IPS-NIHi11 (cell line): ENCODE results near the gene SKOR2.
"Not testable (repeated sequence)": the region's sequence is repeated elsewhere in the genome, so short reads cannot be mapped to it uniquely, and the experiment has no call there.

ENCODE experiments used
- DNase-seq: peaks from one replicate; pipeline ENCODE4 v3.0.0; 2012; ENCODE audit warnings: mixed read lengths, low spot score

Gene SKOR2

GRCh38 chr18:47203626-47204464 is 47.6 kb downstream of the SKOR2 start:
- DNase-seq: no peak

GRCh38 chr18:47195961-47196360 is 55.5 kb downstream of the SKOR2 start:
- not testable (repeated sequence) for DNase-seq

- no peak for DNase-seq
These were observed 59.5 kb downstream of the SKOR2 start for GRCh38 chr18:47191961-47192360.

DNA sequence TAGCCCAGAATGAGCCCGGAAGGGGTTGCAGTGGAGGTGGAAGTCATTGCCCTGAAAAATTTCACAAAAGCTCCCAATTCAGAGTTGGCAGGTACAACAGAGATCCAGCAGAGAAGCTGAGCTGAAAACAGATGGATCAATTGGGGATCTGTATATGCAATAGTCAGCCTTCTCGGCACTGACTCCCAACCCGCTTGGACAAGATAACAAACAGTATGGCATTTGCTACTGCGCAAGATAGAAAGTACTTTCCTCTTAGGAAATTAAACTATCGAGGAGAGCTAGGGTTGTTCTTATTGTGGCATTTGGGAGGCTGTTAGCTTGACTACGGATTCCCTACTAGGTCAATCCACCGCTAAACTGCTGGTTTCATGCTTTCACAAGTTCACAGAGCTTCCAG is 63.7 kb downstream of the SKOR2 start:
- DNase-seq: no peak

DNA sequence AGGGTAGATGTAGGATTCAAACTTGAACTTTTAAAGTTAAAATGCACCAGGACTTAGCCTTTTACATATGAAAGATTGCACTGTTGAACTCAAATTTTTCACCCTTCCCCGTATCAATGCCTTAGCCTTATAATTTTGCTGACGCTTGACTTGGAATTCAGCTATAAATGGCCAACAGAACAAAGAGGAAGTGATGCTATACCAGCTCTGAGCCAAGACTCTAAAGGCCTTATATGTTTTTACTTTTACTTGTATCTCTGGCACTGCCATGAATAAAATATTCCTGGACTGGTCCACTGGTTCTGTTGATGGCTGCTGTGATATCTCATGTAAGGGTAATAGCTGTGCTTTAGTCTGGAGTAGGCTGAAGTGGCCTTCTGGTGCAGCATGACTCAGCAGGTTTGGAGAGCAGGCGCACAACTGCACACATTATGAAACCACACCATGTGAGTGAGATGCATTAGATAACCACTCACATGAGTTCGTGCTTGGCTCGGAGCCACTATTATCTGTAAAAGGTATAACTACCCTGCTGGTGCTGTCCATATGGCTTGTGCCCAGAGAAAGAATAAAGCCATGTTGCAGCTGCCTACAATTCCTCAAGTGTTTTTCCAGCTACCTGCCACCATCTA is 66.9 kb downstream of the SKOR2 start:
- DNase-seq: no peak

DNA sequence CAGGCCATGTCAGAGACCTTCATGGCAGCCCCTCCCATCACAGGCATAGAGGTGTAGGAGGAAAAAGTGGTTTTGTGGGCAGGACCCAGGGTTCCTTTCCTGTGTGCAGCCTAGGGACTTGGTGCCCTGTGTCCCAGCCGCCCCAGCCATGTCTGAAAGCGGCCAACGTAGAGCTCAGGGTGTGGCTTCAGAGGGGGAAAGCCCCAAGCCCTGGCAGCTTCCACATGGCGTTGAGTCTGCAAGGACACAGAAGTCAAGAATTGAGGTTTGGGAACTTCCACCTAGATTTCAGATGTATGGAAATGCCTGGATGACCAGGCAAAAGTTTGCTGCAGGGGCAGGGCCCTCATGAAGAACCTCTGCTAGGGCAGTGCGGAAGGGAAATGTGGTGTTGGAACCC is 69.3 kb downstream of the SKOR2 start:
- not testable (repeated sequence) for DNase-seq

DNA sequence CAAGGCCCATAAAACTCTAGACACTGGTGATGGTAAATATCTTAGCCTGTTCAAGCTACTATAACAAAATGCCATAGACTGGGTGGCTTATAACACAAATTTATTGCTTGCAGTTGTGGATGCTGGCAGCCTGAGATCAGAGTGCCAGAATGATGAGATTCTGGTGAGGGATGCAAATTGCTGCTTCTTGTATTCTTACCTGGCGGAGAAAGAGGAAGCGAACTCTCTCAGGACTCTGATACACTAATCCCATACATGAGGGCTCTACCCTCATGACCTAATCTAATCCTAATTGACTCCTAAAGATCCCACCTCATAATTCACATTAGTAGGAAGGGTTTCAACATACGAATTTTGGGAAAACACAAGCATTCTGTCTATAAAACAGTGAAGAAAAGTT is 70.7 kb downstream of the SKOR2 start:
- DNase-seq: no peak

- DNase-seq: no peak
These were observed 71.9 kb downstream of the SKOR2 start for GRCh38 chr18:47179520-47179919.

DNA sequence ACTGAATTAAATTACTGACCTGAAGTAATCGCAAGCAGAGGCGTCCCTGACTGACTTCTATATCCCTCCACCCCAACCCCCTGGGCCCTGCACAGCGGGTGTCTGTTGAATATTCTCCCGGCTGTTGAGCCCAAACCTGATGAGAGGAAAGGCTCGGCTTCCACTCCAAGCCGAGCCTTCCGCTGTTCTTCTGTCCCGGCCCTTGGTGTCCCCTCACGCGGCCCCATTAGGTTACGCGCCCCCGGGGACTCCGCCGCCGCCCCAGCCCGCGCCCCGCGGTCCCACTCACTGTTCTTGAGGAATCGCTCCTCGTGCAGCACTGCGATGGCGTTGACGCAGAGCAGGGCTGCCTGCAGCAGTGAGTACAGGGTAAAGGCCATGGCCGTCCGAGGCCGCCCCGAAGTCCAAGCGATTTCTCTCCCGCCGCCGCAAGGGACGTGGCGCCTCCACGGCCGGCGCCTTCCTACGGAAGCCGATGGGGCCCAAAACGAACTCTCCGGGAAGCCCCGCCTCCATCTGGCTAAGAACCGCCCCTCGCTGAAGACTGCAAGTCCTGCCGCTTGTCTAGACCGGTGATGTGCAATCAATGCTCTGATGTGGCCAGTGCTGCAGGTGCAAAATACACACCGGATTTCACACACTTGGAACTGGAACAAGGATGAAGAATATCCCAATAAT is 75.4 kb downstream of the SKOR2 start, which contains the start of gene IER3IP1:
Gene IER3IP1, minus strand, starts transcription at position 467 of the 678 bp plus-strand sequence. Its CDS starts 87 bp downstream, at position 380.
- DNase-seq: peak; percentile 94

- no peak for DNase-seq
These were observed 76.1 kb downstream of the SKOR2 start for GRCh38 chr18:47175283-47175897.

DNA sequence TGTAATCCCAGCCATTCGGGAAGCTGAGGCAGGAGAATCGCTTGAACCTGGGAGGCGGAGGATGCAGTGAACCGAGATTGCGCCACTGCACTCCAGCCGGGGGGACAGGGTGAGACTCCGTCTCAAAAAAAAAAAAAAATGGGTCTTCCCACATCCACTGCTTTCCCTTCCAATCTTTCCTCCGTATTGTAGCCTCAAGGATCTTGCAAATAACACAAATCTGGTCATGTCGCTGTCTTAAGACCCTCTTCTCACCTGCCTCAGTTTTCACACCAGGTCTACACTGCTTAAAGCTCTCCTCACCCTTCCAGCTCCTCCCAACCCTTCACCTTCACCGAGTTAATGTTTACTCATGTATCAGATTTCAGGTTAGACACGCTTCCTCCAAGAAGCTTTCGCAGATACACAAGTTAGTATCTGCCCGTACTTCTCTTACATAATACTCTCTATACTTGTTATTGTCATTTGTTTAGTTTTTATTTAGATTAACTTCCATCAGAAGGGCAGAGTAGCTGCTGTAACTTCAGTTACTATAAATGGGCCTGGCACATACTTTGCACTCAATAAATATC is 76.8 kb downstream of the SKOR2 start:
- DNase-seq: peak; percentile 11

DNA sequence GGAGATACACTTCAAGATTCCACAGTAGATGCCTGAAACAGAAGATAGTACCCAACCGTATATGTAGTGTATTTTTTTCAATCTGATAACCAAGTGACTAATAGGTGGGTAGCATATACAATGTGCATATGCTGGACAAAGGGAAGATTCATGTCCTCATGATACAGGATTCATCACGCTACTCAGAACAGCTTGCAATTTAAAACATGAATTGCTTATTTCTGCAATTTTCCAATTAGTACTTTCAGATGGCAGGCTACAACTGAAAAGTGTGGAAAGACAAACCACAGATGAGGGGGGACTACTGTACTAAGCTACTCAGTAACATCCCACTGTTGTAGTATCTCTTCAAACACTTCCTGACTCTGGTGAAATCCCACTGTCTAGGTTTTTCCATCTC is 79.0 kb downstream of the SKOR2 start:
- no peak for DNase-seq

DNA sequence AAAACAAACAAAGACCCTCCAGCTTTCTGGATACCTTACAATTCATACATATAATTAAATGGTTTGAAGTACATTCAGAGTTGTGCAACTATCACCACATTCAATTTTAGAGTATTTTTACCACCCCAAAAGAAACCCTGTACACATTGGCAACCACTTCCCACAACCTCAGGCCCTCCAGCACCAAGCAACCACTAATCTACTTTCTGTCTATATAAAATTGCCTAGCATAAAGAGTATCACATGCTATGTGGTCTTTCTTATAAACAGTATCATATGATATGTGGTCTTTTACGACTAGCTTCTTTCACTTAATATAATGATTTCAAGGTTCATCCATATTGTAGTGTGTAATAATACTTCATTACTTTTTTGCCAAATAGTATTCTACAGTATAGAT is 82.5 kb downstream of the SKOR2 start:
- no peak for DNase-seq

DNA sequence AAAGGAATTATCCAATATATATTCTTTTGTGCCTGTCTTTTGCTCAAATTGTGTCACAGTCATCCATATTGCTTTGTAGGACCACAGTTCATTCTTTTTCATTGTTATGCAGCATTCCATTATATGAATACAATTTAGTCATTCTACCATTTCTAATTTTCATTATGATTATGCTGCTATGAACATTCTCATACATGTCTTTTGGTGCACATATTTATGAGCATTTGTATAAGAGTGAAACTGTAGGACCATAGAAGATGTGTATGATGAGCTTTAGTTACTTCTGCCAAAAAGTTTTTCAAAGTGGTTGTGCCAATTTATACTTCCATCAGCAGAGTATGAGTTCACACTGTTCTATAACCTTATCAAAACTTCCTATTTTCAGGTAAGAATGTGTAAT is 83.0 kb downstream of the SKOR2 start:
- no peak for DNase-seq

GRCh38 chr18:47166294-47166693 is 85.2 kb downstream of the SKOR2 start:
- no peak for DNase-seq

GRCh38 chr18:47163241-47163640 is 88.2 kb downstream of the SKOR2 start:
- DNase-seq: no peak

DNA sequence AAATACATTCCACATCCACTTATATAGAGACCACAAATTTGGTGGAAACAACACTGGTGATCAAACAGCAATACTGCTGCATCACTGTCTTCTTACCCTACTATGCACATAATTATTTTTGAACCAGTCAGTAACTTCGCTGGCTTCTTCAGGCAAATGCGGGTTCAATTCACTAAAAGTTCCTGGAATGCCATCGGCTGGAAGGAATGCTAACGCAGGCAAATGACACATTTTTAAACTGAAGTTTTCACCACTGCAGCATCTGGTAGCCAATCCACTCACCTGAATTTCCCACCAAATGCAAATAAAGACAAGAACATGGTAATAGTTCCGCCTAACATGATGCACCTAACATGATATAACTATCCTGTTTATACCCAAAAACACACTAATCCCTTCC is 91.2 kb downstream of the SKOR2 start:
- DNase-seq: no peak

DNA sequence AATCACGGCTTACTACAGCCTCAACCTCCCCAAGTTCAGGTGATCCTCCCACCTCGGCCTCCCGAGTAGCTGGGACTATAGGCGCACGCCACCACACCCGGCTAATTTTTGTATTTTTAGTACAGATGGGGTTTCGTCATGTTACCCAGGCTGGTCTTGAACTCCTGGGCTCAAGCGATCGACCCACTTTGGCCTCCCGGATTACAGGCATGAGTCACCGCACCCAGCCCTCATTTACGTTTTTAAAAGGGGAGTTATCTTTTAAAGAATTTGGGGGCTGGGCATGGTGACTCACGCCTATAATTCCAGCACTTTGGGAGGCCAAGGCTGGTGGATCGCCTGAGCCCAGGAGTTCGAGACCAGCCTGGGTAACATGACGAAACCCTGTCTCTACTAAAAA is 93.1 kb downstream of the SKOR2 start:
- DNase-seq: not testable (repeated sequence)
